ENCODE results near the gene LAMA5. TPM values are rescaled to one million over a fixed set of nuclear protein-coding genes. Genes with fewer than 3 reads are reported as not detected.

LAMA5 gene
- total and polyA plus RNA-seq, 2 of the 8 experiments (the other 6 are each of a cell fraction or from before 2014, with no cell fraction given), result 34.4 to 225 TPM

DNA sequence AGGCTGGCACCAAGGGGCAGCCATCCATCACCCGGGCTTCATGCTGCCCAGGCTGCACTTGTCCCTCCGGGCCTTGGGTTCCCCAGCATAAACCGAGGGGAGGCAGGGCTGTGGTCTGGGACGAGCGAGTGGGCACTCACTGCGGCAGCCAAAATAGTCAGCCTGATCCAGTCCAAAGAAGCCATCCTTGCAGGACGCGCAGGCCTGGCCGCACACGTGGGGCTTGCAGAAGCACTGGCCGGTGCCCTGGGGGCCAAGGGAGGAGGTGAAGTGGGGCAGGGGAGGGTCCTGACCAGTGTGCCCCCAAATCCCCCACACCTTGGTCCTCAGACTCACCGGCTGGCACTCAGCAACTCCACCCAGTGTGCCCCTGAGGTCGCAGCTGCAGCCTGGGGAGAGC, 32.2 kb downstream of the LAMA5 start:
- POLR2A ChIA-PET (ENCODE audit: partially characterized antibody), result interaction anchor here (0.6 to 13.3 kb wide), 7 partner anchors 11 to 668 kb away, joined by 3 to 151 read pairs (median 4); partner anchors contain the start of gene ADRM1

More for the DNA sequence above, 32.2 kb downstream of the LAMA5 start:
- H4K5ac ChIP-seq (ENCODE audit: insufficient read length, low read depth, low read length), result no peak overlapping the region
- H2BK12ac ChIP-seq (ENCODE audit: low read depth, low read length), result no peak overlapping the region
- H4K20me1 ChIP-seq (replicated peaks in 1 of 2; ENCODE audit: control insufficient read depth in 1 of 2, insufficient read depth in 2 of 2, low read length in 2 of 2), result peaks cover 0 to 31% of the 10 kb centered on the region in 2 experiments
- H2BK120ac ChIP-seq (replicated peaks; ENCODE audit: low read depth, low read length), result no peak overlapping the region
- H3K14ac ChIP-seq (ENCODE audit: insufficient read length), result no peak overlapping the region
- H3K9ac ChIP-seq (replicated peaks in 1 of 4; ENCODE audit: extremely low read depth in 1 of 4, low read depth in 3 of 4, low read length in 3 of 4), result no peak overlapping the region
- no peak overlapping the region for H3K4me3 ChIP-seq (ENCODE audit: extremely low read depth in 1 of 4, insufficient read depth in 2 of 4, low read depth in 3 of 4, low read length in 4 of 4)
- DNase-seq (ENCODE audit: low read depth in 1 of 2, low spot score in 2 of 2), result no peak
- H2BK20ac ChIP-seq (ENCODE audit: low read length), result no peak overlapping the region
- H3K4me1 ChIP-seq (replicated peaks in 1 of 4; ENCODE audit: control insufficient read depth in 3 of 4, insufficient read depth in 4 of 4, low read length in 3 of 4), result no peaks in the 10 kb centered on the region
- H4K91ac ChIP-seq (replicated peaks; ENCODE audit: insufficient read length, low read length), result no peak overlapping the region
- peaks cover 20 to 77% (median 52%) of the 10 kb centered on the region in 4 experiments for H3K36me3 ChIP-seq (ENCODE audit: control insufficient read depth in 2 of 4, insufficient read depth in 4 of 4, low read length in 3 of 4)
- no peak overlapping the region for H3K56ac ChIP-seq (replicated peaks; ENCODE audit: insufficient read length, low read depth, low read length)
- no peak overlapping the region; the same call in 1 of the 2 replicates for H4K8ac ChIP-seq (ENCODE audit: extremely low read depth, insufficient read depth, low read length)
- 0 out of 2 replicates have a peak, but pooled peaks cover 3% of the 10 kb centered on the region for H3K79me1 ChIP-seq (ENCODE audit: low read depth, low read length)
- FAIRE-seq, result no peak
- H3K23ac ChIP-seq (ENCODE audit: insufficient read length), result no peak overlapping the region
- no peak overlapping the region for H3K18ac ChIP-seq (ENCODE audit: extremely low read depth, low read length)
- H3K79me2 ChIP-seq (ENCODE audit: control insufficient read depth in 1 of 2, insufficient read depth in 2 of 2, low read length in 2 of 2), result peaks cover 0 to 2% of the 10 kb centered on the region in 2 experiments; a peak in 1 of 4 replicates
- no peaks in the 10 kb centered on the region for H3K27me3 ChIP-seq (replicated peaks in 1 of 4; ENCODE audit: control insufficient read depth in 3 of 4, extremely low read depth in 1 of 4, insufficient read depth in 3 of 4, low read length in 3 of 4)
- H3K9me3 ChIP-seq (ENCODE audit: insufficient read depth in 2 of 2, low read depth in 1 of 2, low read length in 1 of 2), result no peaks in the 10 kb centered on the region; a peak in 1 of 4 replicates
- H3K23me2 ChIP-seq (ENCODE audit: low read depth, low read length), result no peaks in the 10 kb centered on the region
- H2BK5ac ChIP-seq (ENCODE audit: low read depth, low read length), result no peak overlapping the region
- H2AFZ ChIP-seq (ENCODE audit: low read length), result no peak overlapping the region
- TF ChIP-seq RBBP5 (IDR thresholded peaks at IDR 0.05; ENCODE audit: borderline replicate concordance, low read depth, low read length) (no peak), CREB1 (IDR thresholded peaks at IDR 0.05) (no peak)
- no peak overlapping the region for H3K4me2 ChIP-seq (ENCODE audit: insufficient read depth in 1 of 2, low read depth in 2 of 2, low read length in 2 of 2)
- no peak overlapping the region for H3K4ac ChIP-seq (replicated peaks; ENCODE audit: insufficient read length, low read depth, low read length)
- 91% methylated on average over 12 of the region's 13 CpGs; no CpG with 5 or more reads in 1 of the 2 experiments for WGBS, 2 experiments (ENCODE audit: extremely low coverage in 1 of 2, insufficient coverage in 1 of 2, insufficient read length in 1 of 2, insufficient replicate concordance in 2 of 2, low coverage in 1 of 2, low lambda C conversion rate in 2 of 2, missing lambda C conversion rate in 1 of 2)
- CTCF ChIA-PET (ENCODE audit: partially characterized antibody), result interaction anchor here (1.2 kb wide), 1 partner anchor 66 kb away, joined by 3 read pairs; no protein-coding TSS in a partner anchor
- H3K27ac ChIP-seq (ENCODE audit: low read depth, low read length), result no peak overlapping the region
- H2AK5ac ChIP-seq (ENCODE audit: low read depth, low read length), result no peak overlapping the region
- no peak overlapping the region for H2BK15ac ChIP-seq (ENCODE audit: low read length)

Data from H1 (cell line).